ENCODE results near the gene ISOC2.
"Not testable (repeated sequence)": the region's sequence is repeated elsewhere in the genome, so short reads cannot be mapped to it uniquely, and the experiment has no call there.

The ISOC2 gene

GRCh38 chr19:55423225-55424005 lies 38.0 kb downstream of the ISOC2 start:
- Histone ChIP-seq H3K27ac (ENCODE audit: insufficient read depth, low read length, poor library complexity, severe bottlenecking) (no peak overlapping the region), H3K4me3 (ENCODE audit: insufficient read depth, low read depth, low read length, poor library complexity, severe bottlenecking) (no peak overlapping the region), H3K27me3 (replicated peaks; ENCODE audit: control insufficient read depth, insufficient read depth, low read length, poor library complexity, severe bottlenecking) (peaks cover under 1% of the 10 kb centered on the region), H3K4me1 (ENCODE audit: control insufficient read depth, insufficient read depth, low read length, poor library complexity, severe bottlenecking) (peaks cover 18% of the 10 kb centered on the region), H3K9me3 (ENCODE audit: control insufficient read depth, low read length) (no peaks in the 10 kb centered on the region), H3K36me3 (ENCODE audit: control insufficient read depth, insufficient read depth, low read length) (no peaks in the 10 kb centered on the region)
- DNase-seq: no peak

GRCh38 chr19:55421281-55421680 lies 40.2 kb downstream of the ISOC2 start:
- H3K4me1 ChIP-seq (ENCODE audit: control insufficient read depth, insufficient read depth, low read length, poor library complexity, severe bottlenecking): peaks cover 18% of the 10 kb centered on the region
- not testable (repeated sequence) for H3K9me3 ChIP-seq (ENCODE audit: control insufficient read depth, low read length); H3K27ac ChIP-seq (ENCODE audit: insufficient read depth, low read length, poor library complexity, severe bottlenecking); H3K4me3 ChIP-seq (ENCODE audit: insufficient read depth, low read depth, low read length, poor library complexity, severe bottlenecking); H3K36me3 ChIP-seq (ENCODE audit: control insufficient read depth, insufficient read depth, low read length); H3K27me3 ChIP-seq (replicated peaks; ENCODE audit: control insufficient read depth, insufficient read depth, low read length, poor library complexity, severe bottlenecking)
- DNase-seq: peak in 2 of 3 donors; percentile 19 to 50

- no peak for DNase-seq
- no peaks in the 10 kb centered on the region for H3K36me3 ChIP-seq (ENCODE audit: control insufficient read depth, insufficient read depth, low read length)
- no peaks in the 10 kb centered on the region for H3K27me3 ChIP-seq (replicated peaks; ENCODE audit: control insufficient read depth, insufficient read depth, low read length, poor library complexity, severe bottlenecking)
- no peaks in the 10 kb centered on the region for H3K9me3 ChIP-seq (ENCODE audit: control insufficient read depth, low read length)
- H3K27ac ChIP-seq (ENCODE audit: insufficient read depth, low read length, poor library complexity, severe bottlenecking): no peak overlapping the region
- peaks cover 18% of the 10 kb centered on the region for H3K4me1 ChIP-seq (ENCODE audit: control insufficient read depth, insufficient read depth, low read length, poor library complexity, severe bottlenecking)
- no peak overlapping the region for H3K4me3 ChIP-seq (ENCODE audit: insufficient read depth, low read depth, low read length, poor library complexity, severe bottlenecking)
These were observed 41.7 kb downstream of the ISOC2 start for GRCh38 chr19:55419624-55420236.

- no peaks in the 10 kb centered on the region for H3K27me3 ChIP-seq (replicated peaks; ENCODE audit: control insufficient read depth, insufficient read depth, low read length, poor library complexity, severe bottlenecking)
- peaks cover 18% of the 10 kb centered on the region for H3K4me1 ChIP-seq (ENCODE audit: control insufficient read depth, insufficient read depth, low read length, poor library complexity, severe bottlenecking)
- no peaks in the 10 kb centered on the region for H3K36me3 ChIP-seq (ENCODE audit: control insufficient read depth, insufficient read depth, low read length)
- H3K4me3 ChIP-seq (ENCODE audit: insufficient read depth, low read depth, low read length, poor library complexity, severe bottlenecking): no peak overlapping the region
- DNase-seq: no peak
- no peaks in the 10 kb centered on the region for H3K9me3 ChIP-seq (ENCODE audit: control insufficient read depth, low read length)
- no peak overlapping the region for H3K27ac ChIP-seq (ENCODE audit: insufficient read depth, low read length, poor library complexity, severe bottlenecking)
These were observed 42.3 kb downstream of the ISOC2 start for GRCh38 chr19:55419103-55419502.

GRCh38 chr19:55418185-55418584 lies 43.3 kb downstream of the ISOC2 start:
- Histone ChIP-seq H3K27ac (ENCODE audit: insufficient read depth, low read length, poor library complexity, severe bottlenecking) (no peak overlapping the region), H3K4me3 (ENCODE audit: insufficient read depth, low read depth, low read length, poor library complexity, severe bottlenecking) (no peak overlapping the region), H3K4me1 (ENCODE audit: control insufficient read depth, insufficient read depth, low read length, poor library complexity, severe bottlenecking) (peaks cover 18% of the 10 kb centered on the region), H3K27me3 (replicated peaks; ENCODE audit: control insufficient read depth, insufficient read depth, low read length, poor library complexity, severe bottlenecking) (no peaks in the 10 kb centered on the region), H3K9me3 (ENCODE audit: control insufficient read depth, low read length) (no peaks in the 10 kb centered on the region), H3K36me3 (ENCODE audit: control insufficient read depth, insufficient read depth, low read length) (no peaks in the 10 kb centered on the region)
- peak; percentile 11 to 42 (median 17) for DNase-seq

- H3K9me3 ChIP-seq (ENCODE audit: control insufficient read depth, low read length): no peaks in the 10 kb centered on the region
- H3K27ac ChIP-seq (ENCODE audit: insufficient read depth, low read length, poor library complexity, severe bottlenecking): no peak overlapping the region
- H3K4me1 ChIP-seq (ENCODE audit: control insufficient read depth, insufficient read depth, low read length, poor library complexity, severe bottlenecking): peaks cover 14% of the 10 kb centered on the region
- no peaks in the 10 kb centered on the region for H3K27me3 ChIP-seq (replicated peaks; ENCODE audit: control insufficient read depth, insufficient read depth, low read length, poor library complexity, severe bottlenecking)
- peaks cover 9% of the 10 kb centered on the region for H3K36me3 ChIP-seq (ENCODE audit: control insufficient read depth, insufficient read depth, low read length)
- H3K4me3 ChIP-seq (ENCODE audit: insufficient read depth, low read depth, low read length, poor library complexity, severe bottlenecking): no peak overlapping the region
- no peak for DNase-seq
These were observed 51.3 kb downstream of the ISOC2 start for GRCh38 chr19:55410168-55410567.

- not testable (repeated sequence) for H3K27ac ChIP-seq (ENCODE audit: insufficient read depth, low read length, poor library complexity, severe bottlenecking); H3K27me3 ChIP-seq (replicated peaks; ENCODE audit: control insufficient read depth, insufficient read depth, low read length, poor library complexity, severe bottlenecking); H3K4me3 ChIP-seq (ENCODE audit: insufficient read depth, low read depth, low read length, poor library complexity, severe bottlenecking); H3K36me3 ChIP-seq (ENCODE audit: control insufficient read depth, insufficient read depth, low read length); DNase-seq; H3K9me3 ChIP-seq (ENCODE audit: control insufficient read depth, low read length)
- peaks cover 14% of the 10 kb centered on the region for H3K4me1 ChIP-seq (ENCODE audit: control insufficient read depth, insufficient read depth, low read length, poor library complexity, severe bottlenecking)
These were observed 52.3 kb downstream of the ISOC2 start for GRCh38 chr19:55409179-55409578.

GRCh38 chr19:55408533-55408872 lies 52.9 kb downstream of the ISOC2 start:
- H3K27me3 ChIP-seq (replicated peaks; ENCODE audit: control insufficient read depth, insufficient read depth, low read length, poor library complexity, severe bottlenecking): no peaks in the 10 kb centered on the region
- H3K36me3 ChIP-seq (ENCODE audit: control insufficient read depth, insufficient read depth, low read length): peaks cover 9% of the 10 kb centered on the region
- peak overlapping the region; percentile 97 for H3K27ac ChIP-seq (ENCODE audit: insufficient read depth, low read length, poor library complexity, severe bottlenecking)
- no peak for DNase-seq
- H3K4me1 ChIP-seq (ENCODE audit: control insufficient read depth, insufficient read depth, low read length, poor library complexity, severe bottlenecking): peaks cover 14% of the 10 kb centered on the region
- H3K4me3 ChIP-seq (ENCODE audit: insufficient read depth, low read depth, low read length, poor library complexity, severe bottlenecking): peak overlapping the region; percentile 28
- no peaks in the 10 kb centered on the region for H3K9me3 ChIP-seq (ENCODE audit: control insufficient read depth, low read length)

GRCh38 chr19:55407800-55408532 lies 53.5 kb downstream of the ISOC2 start:
- H3K27ac ChIP-seq (ENCODE audit: insufficient read depth, low read length, poor library complexity, severe bottlenecking): peak overlapping the region; percentile 97
- H3K9me3 ChIP-seq (ENCODE audit: control insufficient read depth, low read length): no peaks in the 10 kb centered on the region
- H3K4me3 ChIP-seq (ENCODE audit: insufficient read depth, low read depth, low read length, poor library complexity, severe bottlenecking): peak overlapping the region; percentile 85
- H3K27me3 ChIP-seq (replicated peaks; ENCODE audit: control insufficient read depth, insufficient read depth, low read length, poor library complexity, severe bottlenecking): no peaks in the 10 kb centered on the region
- peak; percentile 95 to 97 (median 96) for DNase-seq
- H3K4me1 ChIP-seq (ENCODE audit: control insufficient read depth, insufficient read depth, low read length, poor library complexity, severe bottlenecking): peaks cover 14% of the 10 kb centered on the region
- peaks cover 14% of the 10 kb centered on the region for H3K36me3 ChIP-seq (ENCODE audit: control insufficient read depth, insufficient read depth, low read length)

GRCh38 chr19:55407550-55407799 lies 54.0 kb downstream of the ISOC2 start, which contains the start of gene UBE2S:
Gene UBE2S, minus strand, starts transcription at chr19:55407788. Its CDS starts 199 bp downstream, at chr19:55407589.
- Histone ChIP-seq H3K4me3 (ENCODE audit: insufficient read depth, low read depth, low read length, poor library complexity, severe bottlenecking) (peak within 1 kb of the TSS; percentile 85), H3K4me1 (ENCODE audit: control insufficient read depth, insufficient read depth, low read length, poor library complexity, severe bottlenecking) (peaks cover 14% of the 10 kb centered on the region), H3K27ac (ENCODE audit: insufficient read depth, low read length, poor library complexity, severe bottlenecking) (peak within 1 kb of the TSS; percentile 97), H3K36me3 (ENCODE audit: control insufficient read depth, insufficient read depth, low read length) (peaks cover 19% of the 10 kb centered on the region)
- H3K9me3 ChIP-seq (ENCODE audit: control insufficient read depth, low read length); DNase-seq; H3K27me3 ChIP-seq (replicated peaks; ENCODE audit: control insufficient read depth, insufficient read depth, low read length, poor library complexity, severe bottlenecking): not testable (repeated sequence)
